ENCODE results near the gene KRTAP5-8.
"Not testable (repeated sequence)": the region's sequence is repeated elsewhere in the genome, so short reads cannot be mapped to it uniquely, and the experiment has no call there.

The KRTAP5-8 gene

DNA sequence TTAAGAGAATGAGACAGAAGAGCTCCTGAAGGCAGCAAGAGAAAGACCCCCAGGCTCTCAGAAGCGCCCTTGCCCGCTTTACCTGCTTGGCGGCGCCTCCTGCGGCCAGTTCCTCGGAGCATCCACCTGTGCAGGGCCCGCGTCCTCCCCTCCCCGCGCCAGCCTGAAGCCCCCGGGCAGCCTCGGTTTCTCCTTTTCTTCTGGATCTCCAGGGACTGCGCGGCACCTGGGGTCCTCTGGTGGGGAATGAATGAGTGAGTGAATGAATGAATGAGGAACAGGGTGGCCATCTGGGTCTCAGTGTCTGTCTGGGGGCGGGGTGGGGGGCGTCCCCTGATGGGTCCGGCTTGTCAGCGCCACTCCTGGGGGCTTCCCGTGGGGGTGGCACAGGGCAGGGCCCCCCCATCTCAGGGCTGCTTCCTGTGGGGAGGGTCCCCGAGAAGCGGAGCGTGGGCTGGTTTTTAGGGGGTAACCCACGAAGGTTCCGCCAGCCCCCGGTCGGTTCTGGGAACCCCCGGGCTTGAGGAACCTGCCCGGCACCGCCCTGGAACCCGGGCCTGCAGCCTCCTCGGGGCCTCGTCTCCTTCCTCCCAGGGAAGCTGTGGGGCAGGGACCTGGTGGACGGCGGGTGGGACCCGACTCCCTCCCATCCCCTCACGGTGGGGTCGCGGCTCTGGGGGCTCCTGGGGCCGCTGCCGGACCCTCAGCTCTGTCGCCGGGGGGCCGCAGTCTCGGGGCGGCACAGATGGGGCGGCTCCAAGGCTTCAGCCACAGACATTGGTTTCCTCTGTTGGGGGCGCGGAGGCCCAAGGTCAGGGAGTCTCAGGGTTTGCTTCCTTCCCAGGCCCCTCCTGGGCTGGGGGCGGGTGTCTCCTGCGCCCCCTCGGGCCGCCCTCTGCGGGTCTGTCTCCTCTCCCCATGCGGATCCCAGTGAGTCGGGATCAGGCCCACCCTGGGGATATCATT is 19.0 kb upstream of the KRTAP5-8 start:
- DNase-seq: no peak

DNA sequence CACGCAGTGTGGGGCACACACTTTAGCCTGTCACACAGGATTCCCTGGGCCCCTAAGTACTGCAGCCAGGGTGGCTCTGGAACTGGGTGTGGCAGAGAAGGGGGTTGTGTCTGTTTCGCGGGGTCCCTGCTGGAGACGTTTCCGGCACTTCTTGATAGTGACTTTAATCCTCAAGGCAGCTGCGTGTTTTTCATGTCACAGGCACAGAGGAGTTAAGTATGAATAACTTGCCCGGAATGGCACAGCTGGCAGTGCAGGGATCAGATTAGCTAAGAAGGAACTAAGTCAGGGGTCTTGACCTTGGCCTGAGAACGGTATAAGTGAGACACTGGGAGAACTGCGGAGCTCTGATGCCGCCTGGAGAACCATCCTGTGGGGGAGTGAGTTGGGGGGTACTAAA is 18.3 kb upstream of the KRTAP5-8 start:
- no peak for DNase-seq

DNA sequence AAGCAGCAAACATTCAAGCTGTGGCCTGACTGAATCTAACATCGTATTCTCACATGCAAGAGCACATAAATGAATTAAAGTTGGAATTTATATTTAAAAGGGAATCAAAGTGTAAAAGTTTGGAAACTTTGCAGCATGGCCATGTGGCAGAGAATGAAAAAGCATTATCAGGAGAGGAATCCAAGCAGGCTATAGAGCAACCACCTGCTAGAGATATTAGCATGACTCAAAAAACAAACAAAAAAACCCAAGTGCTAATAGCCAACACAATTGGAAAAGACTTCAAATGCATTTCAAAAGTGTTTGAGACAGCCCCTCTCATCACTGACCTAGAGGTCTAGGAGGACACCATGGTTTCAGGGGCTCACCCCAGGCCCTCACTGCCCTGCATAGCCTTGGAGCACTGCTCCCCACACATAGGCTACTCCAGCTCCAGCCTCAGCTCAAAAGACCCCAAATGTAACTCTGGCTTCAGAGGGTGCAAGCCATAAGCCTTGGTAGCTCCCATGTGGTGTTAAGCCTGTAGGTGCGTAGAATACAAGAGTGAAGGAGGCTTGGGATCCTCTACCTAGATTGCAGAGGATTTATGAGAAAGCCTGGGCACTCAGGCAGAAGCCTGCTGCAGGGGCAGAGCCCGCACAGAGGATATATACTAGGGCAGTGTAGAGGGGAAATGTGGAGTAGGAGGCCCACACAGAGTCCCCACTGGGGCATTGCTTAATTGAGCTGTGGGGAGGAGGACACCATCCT is 12.5 kb upstream of the KRTAP5-8 start:
- no peak for DNase-seq

DNA sequence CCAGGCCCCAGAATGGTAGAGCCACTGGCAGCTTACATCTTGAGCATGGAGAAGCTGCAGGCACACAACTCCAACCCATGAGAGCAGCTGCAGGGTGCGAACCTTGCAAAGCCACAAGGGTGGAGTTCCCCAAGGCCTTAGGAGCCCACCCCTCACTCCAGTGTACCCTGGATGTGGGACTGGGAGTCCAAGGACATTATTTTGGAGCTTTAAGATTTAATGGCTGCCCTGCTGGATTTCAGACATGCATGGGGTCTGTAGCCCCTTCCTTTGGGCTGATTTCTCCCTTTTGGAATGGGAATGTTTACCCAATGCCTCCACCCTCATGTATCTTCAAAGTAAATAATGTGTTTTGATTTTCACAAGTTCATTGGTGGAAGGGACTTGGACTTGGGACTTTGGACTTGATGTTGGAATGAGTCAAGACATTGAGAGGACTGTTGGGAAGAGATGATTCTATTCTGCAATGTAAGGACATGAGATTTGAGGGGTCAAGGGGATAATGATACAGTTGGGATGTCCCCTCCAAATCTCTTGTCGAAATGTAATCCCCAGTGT is 11.8 kb upstream of the KRTAP5-8 start:
- no peak for DNase-seq

DNA sequence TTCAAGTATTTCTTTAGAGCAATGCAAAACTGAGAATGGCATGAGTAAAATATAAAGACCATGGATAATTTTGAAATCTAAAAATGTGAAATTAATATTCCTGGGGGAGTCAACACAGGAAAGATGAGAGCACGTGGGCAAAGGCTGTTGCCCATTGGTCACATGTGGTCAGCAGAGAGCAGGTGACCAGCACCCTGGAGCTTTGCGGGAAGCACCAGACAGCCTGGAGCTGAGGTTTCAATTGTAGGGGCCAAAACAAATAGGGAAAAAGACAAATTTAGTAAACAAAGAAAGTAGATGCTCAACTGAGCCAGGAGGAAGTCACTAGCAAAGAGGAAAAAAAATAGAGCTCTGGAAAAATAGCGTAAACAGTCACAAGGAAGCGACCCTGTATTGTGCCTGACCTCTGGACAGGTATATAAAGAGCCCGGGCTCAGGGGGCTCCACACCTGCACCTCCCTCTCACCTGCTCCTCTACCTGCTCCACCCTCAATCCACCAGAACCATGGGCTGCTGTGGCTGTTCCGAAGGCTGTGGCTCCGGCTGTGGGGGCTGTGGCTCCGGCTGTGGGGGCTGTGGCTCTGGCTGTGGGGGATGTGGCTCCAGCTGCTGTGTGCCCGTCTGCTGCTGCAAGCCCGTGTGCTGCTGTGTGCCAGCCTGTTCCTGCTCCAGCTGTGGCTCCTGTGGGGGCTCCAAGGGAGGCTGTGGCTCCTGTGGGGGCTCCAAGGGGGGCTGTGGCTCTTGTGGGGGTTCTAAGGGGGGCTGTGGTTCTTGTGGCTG is 10.8 kb upstream of the KRTAP5-8 start, which contains the start of gene KRTAP5-7:
TSS of gene KRTAP5-7 (plus strand) at position 472 of the 780 bp plus-strand sequence. CDS start at position 506, 34 bp downstream.
- DNase-seq: not testable (repeated sequence)

DNA sequence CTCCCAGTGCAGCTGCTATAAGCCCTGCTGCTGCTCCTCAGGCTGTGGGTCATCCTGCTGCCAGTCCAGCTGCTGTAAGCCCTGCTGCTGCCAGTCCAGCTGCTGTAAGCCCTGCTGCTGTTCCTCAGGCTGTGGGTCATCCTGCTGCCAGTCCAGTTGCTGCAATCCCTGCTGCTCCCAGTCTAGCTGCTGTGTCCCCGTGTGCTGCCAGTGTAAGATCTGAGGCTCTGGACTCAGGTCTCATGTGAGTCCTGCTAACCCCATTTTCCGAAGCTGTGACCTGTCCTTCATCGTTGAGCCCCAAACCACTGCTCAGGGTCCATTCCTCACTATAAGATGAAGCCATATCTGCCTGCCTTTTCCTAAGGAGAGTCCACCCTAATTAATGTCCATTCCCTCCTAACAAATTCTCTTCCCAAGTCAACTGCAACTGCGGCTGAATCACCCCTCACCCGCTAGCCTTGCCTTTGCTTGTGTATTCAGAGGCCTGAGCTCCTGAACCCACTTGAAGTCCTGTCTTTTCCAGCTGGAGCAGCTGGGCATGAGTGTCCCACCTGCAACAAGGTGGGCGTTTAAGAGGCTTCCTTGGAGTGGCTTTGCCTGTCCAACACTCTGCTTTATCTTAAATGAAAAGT is 10.1 kb upstream of the KRTAP5-8 start:
- no peak for DNase-seq

DNA sequence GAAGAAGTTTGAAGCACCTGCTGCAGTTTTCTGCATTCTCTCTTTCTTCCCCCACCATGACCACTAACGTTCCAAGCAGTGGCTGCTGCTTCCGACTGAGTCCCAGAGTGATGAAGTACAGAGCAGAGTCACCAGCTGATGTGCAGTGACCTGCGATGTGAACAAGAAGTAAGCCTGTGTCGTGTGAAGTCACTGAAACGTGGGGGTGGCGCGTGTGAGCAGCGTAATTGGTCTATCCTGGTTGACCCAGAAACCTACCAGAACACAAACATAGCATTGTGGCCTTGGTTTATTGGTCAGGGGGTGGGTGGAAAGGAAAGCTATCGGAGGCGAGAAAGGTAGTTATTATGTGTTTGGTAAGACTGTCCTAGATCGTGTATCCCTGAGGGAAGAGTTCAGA is 7.2 kb upstream of the KRTAP5-8 start:
- DNase-seq: no peak

DNA sequence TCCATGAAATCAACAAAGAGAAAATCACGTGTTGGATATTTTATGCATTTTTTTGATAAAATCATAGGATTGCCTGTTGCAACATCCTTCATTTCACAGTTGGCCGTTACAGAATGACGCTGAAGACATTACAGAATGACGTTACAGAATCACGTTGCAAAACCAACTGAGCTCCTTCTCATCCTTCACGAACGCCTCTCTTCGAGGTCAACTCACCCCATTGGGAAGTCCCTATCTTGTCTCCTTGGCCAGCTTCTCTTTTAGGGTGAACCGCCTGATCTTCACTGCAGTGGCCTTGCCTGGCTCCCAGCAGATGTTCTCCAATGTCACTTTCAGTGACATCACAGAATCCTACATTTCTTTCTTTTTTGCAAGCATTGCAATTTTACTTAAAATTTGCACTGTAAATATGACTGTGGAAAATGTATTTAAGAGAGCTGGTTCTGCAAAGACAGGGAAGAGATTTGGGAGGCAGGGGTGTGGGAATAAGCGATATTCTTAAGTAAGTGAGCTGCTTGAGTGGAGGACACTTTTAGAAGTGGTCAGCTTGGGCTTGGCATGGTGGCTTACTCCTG is 5.7 kb upstream of the KRTAP5-8 start:
- DNase-seq: no peak

DNA sequence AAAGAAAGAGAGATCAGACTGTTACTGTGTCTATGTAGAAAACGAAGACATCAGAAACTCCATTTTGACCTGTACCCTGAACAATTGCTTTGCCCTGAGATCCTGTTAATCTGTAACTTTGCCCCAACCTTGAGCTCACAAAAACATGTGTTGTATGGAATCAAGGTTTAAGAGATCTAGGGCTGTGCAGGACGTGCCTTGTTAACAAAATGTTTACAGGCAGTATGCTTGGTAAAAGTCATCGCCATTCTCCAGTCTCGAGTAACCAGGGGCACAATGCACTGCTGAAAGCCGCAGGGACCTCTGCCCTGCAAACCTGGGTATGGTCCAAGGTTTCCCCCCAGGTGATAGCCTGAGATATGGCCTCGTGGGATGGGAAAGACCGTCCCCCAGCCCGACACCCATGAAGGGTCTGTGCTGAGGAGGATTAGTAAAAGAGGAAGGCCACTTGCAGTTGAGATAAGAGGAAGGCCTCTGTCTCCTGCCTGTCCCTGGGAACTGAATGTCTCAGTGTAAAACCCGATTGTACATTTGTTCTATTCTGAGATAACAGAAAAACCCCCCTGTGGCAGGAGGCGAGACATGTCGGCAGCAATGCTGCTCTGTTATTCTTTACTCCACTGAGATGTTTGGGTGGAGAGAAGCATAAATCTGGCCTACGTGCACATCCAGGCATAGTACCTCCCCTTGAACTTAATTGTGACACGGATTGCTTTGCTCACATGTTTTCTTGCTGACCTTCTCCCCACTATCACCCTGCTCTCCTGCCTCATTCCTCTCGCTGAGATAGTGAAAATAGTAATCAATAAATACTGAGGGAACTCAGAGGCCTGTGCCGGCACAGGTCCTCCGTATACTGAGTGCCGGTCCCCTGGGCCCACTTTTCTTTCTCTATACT is 2.9 kb upstream of the KRTAP5-8 start:
- not testable (repeated sequence) for DNase-seq

DNA sequence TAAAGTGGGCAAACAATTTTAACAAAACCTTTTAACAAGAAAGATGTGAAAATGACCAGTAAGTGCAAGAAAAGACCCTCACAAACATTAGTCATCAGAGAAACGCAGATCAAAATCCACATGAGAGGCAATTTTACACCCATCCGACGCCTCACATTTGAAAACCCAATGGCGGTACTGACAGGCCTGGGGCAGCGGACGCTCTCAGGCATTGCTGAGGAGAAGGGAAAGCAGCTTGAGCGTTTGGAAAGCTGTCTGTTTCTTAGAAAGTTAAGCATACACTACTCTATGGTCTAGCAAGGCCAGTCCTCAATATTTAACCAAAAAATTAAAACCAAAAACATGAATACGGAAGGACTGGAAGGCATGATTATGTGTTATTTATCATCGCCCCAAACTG is 2.0 kb upstream of the KRTAP5-8 start:
- no peak for DNase-seq

DNA sequence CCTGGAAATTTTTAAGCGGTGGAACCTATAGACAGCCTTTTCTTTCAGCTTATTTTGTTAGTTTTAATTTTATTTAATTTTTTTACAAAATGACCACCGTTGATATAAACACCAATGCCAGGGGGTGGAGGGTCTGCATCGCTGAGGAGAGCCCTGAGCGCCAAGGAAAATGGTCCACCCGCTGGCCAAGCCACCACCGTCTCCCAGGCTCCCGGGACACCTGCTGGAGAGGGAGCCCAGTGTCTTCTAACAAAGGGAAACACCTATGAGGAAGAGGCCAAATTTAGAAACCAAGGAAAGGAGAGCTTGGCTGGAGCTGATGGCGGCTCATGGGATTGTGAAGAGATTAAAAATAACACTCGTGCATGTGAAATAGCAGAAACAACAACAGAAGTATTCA is 288 bp upstream of the KRTAP5-8 start:
- DNase-seq: no peak

DNA sequence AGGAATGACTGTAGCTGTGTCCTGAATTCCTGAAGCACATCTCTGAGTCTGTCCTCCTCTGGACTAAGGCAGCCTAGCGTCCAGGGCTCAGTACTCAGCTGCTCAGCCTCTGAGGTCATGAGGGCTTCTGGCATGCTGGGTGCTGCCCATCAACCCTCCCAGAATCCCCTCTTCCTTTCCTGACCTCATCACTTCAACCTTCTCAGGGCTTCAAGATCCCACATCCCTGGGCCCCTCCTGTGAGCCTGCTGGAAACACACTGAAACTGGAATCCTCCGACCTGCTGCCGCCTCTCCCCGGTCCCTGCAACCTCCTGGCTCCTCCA is 803 bp downstream of the KRTAP5-8 start:
- DNase-seq: no peak

DNA sequence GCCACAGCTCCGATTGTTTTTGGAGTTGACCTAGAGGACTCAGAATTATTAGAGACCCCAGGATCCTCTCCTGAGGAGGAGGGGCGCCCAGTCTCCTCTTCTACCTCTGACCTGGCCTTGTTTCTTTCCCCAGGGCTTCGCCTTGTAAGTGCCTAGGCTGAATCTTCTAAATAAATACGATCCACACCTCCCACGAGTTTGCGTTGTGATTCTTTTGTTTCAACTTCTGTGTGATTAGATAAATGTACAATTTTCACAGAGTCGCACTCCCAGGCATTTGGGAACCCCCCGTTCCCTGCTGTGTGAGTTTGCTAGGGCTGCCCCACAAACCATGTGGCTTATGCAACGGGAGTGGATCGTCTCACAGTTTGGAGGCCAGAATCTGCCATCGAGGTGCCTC is 1.2 kb downstream of the KRTAP5-8 start:
- no peak for DNase-seq

DNA sequence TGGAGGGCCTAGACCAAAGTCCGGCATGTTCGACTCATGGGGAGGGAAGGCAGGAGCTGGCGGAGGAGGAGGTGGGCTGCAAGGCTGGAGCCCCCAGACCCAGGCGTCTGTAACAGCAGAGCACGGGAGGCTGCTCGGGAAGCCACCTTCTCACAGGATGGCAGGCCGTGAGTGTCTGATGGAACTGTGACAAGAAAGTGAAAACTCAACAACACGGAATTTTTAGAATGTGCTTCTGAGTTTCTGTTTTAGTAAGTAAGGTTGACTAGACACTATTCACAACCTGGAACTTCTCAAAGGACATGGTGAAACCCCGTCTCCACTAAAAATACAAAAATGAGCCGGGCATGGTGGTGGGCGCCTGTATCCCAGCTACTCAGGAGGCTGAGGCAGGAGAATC is 2.1 kb downstream of the KRTAP5-8 start:
- not testable (repeated sequence) for DNase-seq

DNA sequence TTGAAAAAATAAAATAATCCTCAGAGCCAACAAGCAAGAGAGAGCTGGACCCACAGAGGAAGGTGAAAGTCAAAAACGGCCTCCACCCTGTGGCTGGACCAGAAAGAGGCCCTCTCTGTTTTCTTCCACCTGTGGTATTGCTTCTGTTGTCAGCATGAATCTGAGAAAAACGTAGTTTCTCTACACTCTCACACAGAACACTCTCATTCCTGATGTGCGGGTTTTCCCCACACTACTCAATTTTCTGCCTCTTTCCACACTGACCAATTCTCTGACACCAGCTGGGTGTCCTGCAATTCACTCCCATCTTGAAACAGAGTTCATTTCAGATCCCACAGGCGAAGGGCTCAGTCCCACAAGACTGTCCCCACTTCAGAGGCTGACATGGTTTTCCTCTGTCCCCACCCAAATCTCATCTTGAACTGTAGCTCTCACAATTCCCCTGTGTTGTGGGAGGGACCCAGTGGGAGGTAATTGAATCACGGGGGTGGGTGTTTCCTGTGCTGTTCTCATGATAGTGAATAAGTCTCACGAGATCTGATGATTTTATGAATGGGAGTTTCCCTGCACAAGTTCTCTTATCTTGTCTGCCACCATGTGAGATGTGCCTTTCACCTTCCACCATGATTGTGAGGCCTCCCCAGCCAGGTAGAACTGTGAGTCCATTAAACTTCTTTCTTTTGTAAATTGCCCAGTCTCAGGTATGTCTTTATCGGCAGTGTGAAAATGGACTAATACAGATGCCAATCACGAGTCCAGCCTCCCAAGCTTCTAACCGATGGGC is 2.9 kb downstream of the KRTAP5-8 start:
- not testable (repeated sequence) for DNase-seq

DNA sequence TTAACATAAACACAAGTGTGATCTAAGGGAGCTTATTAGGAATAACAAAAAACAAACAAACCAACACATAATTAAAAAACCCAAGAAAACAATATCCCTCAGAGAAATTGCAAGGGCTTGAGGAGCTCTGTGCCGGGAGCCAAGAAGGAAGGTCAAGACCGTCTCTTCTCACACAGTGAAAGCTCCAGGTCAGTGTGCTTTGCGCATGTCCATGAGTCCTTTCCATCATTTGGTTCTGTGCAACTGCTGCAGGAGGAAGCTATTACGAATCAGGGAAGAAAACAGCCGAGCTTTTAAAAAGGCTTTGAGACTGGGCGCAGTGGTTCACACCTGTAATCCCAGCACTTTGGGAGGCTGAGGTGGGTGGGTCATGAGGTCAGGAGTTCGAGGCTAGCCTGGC is 4.6 kb downstream of the KRTAP5-8 start:
- no peak for DNase-seq

DNA sequence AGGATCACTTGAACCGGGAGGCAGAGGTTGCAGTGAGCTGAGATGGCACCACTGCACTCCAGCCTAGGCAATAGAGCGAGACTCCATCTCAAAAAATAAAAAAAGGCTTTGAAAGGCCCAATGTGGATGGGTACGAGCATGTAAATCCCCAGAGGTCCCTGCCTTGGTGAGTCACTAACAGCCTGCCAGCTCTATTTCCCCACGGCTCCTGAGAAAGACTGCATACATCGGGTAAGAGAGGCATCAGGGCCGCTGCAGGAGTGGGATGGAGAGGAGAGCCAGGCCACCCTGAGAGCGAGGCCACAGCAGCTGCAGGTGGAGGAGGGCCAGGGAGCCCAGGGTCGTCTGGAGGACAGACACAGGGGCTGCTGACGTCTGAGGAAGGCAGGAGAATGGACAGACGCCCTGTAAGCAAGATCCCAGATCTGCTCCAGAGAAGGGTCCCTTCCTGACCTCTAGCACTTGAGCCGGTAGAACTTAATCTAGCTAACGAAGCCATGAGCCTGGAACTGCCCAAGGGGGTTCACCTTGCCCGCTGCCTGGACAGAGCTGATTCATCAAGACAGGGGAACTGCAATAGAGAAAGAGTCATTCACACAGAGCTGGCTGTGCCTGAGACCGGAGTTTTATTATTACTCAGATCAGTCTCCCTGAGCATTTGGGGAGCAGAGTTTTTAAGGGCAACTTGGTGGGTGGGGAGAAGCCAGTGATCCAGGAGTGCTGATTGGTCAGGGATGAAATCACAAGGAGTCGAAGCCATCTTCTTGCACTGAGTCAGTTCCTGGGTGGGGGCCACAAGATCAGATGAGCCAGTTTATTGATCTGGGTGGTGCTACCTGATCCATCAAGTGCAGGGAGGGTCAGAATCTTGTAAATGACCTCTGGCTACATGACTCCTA is 5.3 kb downstream of the KRTAP5-8 start:
- DNase-seq: no peak

DNA sequence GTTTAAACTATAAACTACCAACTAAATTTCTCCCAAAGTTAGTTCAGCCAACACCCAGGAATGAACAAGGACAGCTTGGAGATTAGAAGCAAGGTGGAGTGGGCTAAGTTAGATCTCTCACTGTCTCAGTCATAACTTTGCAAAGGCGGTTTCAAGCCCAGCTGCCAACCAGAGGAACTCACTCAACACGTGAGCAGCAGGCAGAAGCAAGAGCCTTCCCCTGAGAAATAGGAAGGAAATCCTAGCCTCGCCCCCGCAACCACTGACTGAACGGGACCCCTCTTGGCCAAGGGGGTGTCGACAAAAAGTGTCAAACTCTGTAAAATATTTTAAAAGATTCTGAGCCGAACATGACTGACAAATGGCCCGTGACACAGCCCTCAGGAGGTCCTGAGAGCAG is 6.0 kb downstream of the KRTAP5-8 start:
- no peak for DNase-seq
